Measurements from ENCODE around the gene PJA1. TPM values are rescaled to one million over a fixed set of nuclear protein-coding genes. Genes with fewer than 3 reads are reported as not detected.

The PJA1 gene
- total RNA-seq, 6 experiments from 2014 or later: 3.9 to 10.4 (median 6.7) TPM

DNA sequence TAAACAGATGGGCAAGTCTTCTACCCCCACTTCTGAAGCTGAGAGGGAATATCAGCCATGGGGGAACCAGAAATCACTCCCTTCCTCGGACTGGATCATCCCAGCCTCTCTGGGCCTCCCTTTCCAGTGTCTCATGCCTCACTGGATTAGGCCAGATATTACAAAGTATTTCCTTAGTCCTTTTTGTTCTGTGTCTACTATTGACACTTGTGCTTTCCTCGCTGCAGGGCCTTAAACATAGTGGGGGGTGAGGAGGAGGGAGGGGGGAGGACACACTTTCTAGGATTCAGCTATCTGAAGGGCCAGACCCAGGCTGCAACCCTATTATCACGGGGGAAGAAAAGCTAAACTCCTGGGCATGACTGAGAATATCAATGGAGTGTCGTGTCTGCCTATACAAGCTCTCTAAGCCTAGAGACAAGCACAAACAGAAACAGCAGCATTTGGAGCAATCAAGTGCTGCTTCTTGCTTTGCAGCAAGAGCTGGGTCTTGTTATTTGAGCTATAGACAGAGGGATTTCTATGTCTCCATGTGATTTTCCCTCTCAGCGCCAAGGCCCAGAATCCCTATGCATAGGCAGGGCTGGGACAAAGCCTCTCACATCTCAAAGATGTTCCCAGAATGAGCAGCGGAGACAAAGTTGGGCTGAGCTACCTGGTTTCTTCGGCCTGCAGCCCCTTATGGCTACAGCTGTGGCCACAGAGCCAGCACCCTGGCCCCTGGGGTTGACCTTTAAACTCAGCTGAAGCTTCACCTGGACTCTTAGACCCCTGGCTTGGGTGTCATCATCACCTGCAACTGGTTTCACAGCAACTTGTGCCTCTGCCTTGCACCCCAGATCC is 20.2 kb downstream of the PJA1 start:
- no peaks in the 10 kb centered on the region for H3K27me3 ChIP-seq
- DNase-seq (no peak), ATAC-seq (no peak)
- no peaks in the 10 kb centered on the region for H3K9me3 ChIP-seq
- 40% methylated on average over 5 of the region's 7 CpGs for WGBS (ENCODE audit: insufficient coverage, low coverage, low lambda C conversion rate, missing lambda C conversion rate)
- H3K36me3 ChIP-seq: no peaks in the 10 kb centered on the region
- intact Hi-C loops (cut with DNase I): no loop called here
- no peaks in the 10 kb centered on the region for H3K4me1 ChIP-seq
- no peak overlapping the region for H3K4me3 ChIP-seq
- TF ChIP-seq, protein P1, sequence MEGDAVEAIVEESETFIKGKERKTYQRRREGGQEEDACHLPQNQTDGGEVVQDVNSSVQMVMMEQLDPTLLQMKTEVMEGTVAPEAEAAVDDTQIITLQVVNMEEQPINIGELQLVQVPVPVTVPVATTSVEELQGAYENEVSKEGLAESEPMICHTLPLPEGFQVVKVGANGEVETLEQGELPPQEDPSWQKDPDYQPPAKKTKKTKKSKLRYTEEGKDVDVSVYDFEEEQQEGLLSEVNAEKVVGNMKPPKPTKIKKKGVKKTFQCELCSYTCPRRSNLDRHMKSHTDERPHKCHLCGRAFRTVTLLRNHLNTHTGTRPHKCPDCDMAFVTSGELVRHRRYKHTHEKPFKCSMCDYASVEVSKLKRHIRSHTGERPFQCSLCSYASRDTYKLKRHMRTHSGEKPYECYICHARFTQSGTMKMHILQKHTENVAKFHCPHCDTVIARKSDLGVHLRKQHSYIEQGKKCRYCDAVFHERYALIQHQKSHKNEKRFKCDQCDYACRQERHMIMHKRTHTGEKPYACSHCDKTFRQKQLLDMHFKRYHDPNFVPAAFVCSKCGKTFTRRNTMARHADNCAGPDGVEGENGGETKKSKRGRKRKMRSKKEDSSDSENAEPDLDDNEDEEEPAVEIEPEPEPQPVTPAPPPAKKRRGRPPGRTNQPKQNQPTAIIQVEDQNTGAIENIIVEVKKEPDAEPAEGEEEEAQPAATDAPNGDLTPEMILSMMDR (IDR thresholded peaks at IDR 0.05): no peak
- no peak for TF ChIP-seq POLR2A (IDR thresholded peaks at IDR 0.05)
- H3K27ac ChIP-seq: no peak overlapping the region

DNA sequence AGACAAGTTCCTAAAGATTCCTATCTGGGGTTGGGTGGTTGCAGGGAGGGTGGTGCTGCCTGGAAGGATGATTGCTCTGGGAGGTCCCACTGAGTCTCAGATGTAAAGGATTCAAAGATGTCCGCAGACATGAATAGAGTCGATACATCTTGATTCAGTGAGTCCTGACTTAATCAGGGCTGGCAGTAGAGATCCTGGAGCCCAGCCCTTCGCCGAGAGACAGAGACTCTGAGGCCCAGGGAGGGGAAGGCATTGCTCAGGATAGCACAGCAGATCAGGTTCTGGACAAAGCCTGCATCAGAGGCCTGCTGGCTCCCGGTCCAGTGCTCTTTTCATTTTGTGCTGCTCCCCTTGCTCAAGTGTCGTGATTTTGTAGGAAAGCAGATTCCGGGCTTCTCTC is 21.7 kb downstream of the PJA1 start:
- DNase-seq: no peak

DNA sequence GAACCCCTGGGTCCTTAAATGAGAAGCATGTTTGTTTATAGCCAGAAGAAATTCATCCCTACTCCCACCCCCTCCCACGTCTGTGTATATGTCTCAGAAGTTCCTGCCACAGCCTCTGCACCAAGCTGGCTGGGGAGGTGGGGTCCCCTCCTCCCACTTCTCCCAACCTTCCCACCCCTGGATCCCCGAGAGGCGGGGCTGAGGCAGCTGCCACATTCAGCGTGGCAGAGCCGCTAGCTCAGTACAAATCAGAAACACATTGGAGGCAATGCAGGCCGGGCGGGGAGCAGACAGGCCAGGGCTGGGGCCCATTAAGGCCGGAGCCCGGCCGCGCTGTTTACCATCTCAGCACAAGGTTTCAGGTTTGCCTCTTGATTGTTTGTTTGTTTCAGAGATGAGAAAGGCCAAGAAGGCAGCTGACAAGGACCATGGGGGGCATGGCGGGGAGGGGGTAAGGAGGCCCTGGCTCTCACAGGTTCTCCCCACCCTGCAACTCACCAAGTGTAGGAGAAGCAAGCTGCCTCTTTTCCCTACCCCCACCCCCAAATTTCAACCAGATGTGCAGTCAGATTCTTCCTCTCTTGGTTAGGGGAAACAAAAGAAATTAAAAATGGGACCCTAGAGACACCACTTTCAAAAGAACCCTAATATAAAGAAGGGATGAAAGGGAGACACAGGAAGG is 22.3 kb downstream of the PJA1 start:
- H3K36me3 ChIP-seq: no peaks in the 10 kb centered on the region
- WGBS (ENCODE audit: insufficient coverage, low coverage, low lambda C conversion rate, missing lambda C conversion rate): 42% methylated on average over 1 of the region's 12 CpGs
- DNase-seq (no peak), ATAC-seq (no peak)
- no peaks in the 10 kb centered on the region for H3K4me1 ChIP-seq
- intact Hi-C loops (cut with DNase I): no loop called here
- TF ChIP-seq, protein P1 (IDR thresholded peaks at IDR 0.05): no peak
- TF ChIP-seq POLR2A (IDR thresholded peaks at IDR 0.05): no peak
- no peak overlapping the region for H3K27ac ChIP-seq
- H3K9me3 ChIP-seq: no peaks in the 10 kb centered on the region
- H3K4me3 ChIP-seq: no peak overlapping the region
- no peaks in the 10 kb centered on the region for H3K27me3 ChIP-seq

More for the DNA sequence above, 21.7 kb downstream of the PJA1 start:
- intact Hi-C loops (cut with DNase I): no loop called here
- H3K4me1 ChIP-seq: no peaks in the 10 kb centered on the region
- H3K27ac ChIP-seq: no peak overlapping the region
- H3K9me3 ChIP-seq: no peaks in the 10 kb centered on the region
- no peaks in the 10 kb centered on the region for H3K36me3 ChIP-seq
- no peaks in the 10 kb centered on the region for H3K27me3 ChIP-seq
- no peak overlapping the region for H3K4me3 ChIP-seq
- WGBS (ENCODE audit: insufficient coverage, low coverage, low lambda C conversion rate, missing lambda C conversion rate): 72% methylated on average over 4 of the region's 7 CpGs
- TF ChIP-seq POLR2A (IDR thresholded peaks at IDR 0.05): no peak
- TF ChIP-seq, protein P1 (IDR thresholded peaks at IDR 0.05): no peak
- no peak for ATAC-seq

DNA sequence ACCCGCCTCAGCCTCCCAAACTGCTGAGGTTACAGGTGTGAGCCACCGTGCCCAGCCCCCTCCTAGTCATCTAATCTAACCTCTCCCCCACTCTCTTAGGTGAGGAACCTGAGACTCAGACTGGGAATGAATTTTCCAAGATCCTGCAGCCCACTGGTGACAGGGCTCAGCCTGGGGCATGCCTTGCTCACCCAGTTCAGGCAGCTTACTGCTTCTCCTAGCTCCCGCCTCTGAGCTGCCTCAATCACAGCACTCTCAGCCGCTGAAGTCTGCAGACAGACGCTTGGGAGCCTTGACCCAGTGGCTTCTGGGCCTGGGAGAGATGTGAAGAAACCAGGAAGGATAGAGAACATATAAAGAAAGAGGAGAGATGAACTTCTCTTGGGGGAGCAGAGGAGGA is 24.4 kb downstream of the PJA1 start:
- DNase-seq: no peak

More for the DNA sequence above, 24.4 kb downstream of the PJA1 start:
- WGBS (ENCODE audit: insufficient coverage, low coverage, low lambda C conversion rate, missing lambda C conversion rate): 73% methylated on average over 5 of the region's 5 CpGs
- H3K9me3 ChIP-seq: no peaks in the 10 kb centered on the region
- H3K4me1 ChIP-seq: no peaks in the 10 kb centered on the region
- TF ChIP-seq POLR2A (IDR thresholded peaks at IDR 0.05): no peak
- TF ChIP-seq, protein P1 (IDR thresholded peaks at IDR 0.05): no peak
- peaks cover 0 to 5% of the 10 kb centered on the region in 2 donors for H3K27me3 ChIP-seq
- no peak for ATAC-seq
- intact Hi-C loops (cut with DNase I): no loop called here
- no peak overlapping the region for H3K4me3 ChIP-seq
- no peak overlapping the region for H3K27ac ChIP-seq
- H3K36me3 ChIP-seq: no peaks in the 10 kb centered on the region

All from right lobe of liver (tissue), 6 donors.